HepG2 (cell line): ENCODE data around the gene SMAD3. TPM values are rescaled to one million over a fixed set of nuclear protein-coding genes. Genes with fewer than 3 reads are reported as not detected.
A peak's percentile ranks its signal among the peaks of the same experiment; 100 is the strongest.

Experiments
- ARNTL ChIP-seq: sonication (generic); formaldehyde crosslinking; IDR thresholded peaks from 2 replicates; pipeline ENCODE4 v1.4.0; 2020; ENCODE audit warnings: mild to moderate bottlenecking, missing genetic modification reagents
- DMAP1 ChIP-seq: IDR thresholded peaks from 2 replicates; pipeline ENCODE4 v1.6.1; 2016
- EP300 ChIP-seq, 3 experiments: sonication (generic) in 1 of 3; formaldehyde crosslinking in 1 of 3; IDR thresholded peaks; 2 replicates each; pipeline versions ENCODE4 v1.5.1 to v1.6.1; 2011 to 2020; ENCODE audit warnings: low read depth in 2 of 3, low read length in 2 of 3, borderline replicate concordance in 1 of 3, improper control_type of control experiment in 1 of 3, mild to moderate bottlenecking in 1 of 3, missing genetic modification reagents in 1 of 3, moderate library complexity in 1 of 3
- MAFK ChIP-seq, 2 experiments: IDR thresholded peaks in 1 of 2; conservative IDR thresholded peaks in 1 of 2; 2 replicates each; pipeline ENCODE4 v1.6.1; 2011; ENCODE audit warnings: improper control_type of control experiment in 2 of 2, low read length in 2 of 2
- NFKB2 ChIP-seq: sonication (generic); formaldehyde crosslinking; IDR thresholded peaks from 2 replicates; pipeline ENCODE4 v1.4.0; 2020; ENCODE audit warnings: missing genetic modification reagents, borderline replicate concordance
- NR3C1 ChIP-seq: sonication (generic); formaldehyde crosslinking; IDR thresholded peaks from 2 replicates; pipeline ENCODE4 v1.4.0; 2020; ENCODE audit warnings: missing genetic modification reagents
- REXO4 ChIP-seq: sonication (generic); formaldehyde crosslinking; IDR thresholded peaks from 2 replicates; pipeline ENCODE4 v1.8.0; 2022; ENCODE audit warnings: missing genetic modification reagents, mild to moderate bottlenecking, borderline replicate concordance
- RFXANK ChIP-seq: IDR thresholded peaks from 2 replicates; pipeline ENCODE4 v1.6.1; 2016
- RFXAP ChIP-seq: sonication (generic); formaldehyde crosslinking; IDR thresholded peaks from 2 replicates; pipeline ENCODE4 v1.4.0; 2020; ENCODE audit warnings: missing genetic modification reagents, borderline replicate concordance
- SIX1 ChIP-seq: sonication (generic); formaldehyde crosslinking; IDR thresholded peaks from 2 replicates; pipeline ENCODE4 v1.4.0; 2020; ENCODE audit warnings: missing genetic modification reagents, borderline replicate concordance
- STAG1 ChIP-seq: sonication (generic); formaldehyde crosslinking; IDR thresholded peaks from 2 replicates; pipeline ENCODE4 v1.4.0; 2020; ENCODE audit warnings: missing genetic modification reagents
- TGIF2 ChIP-seq: IDR thresholded peaks from 2 replicates; pipeline ENCODE4 v1.6.1; 2016; ENCODE audit warnings: control low read depth, missing compliant biosample characterization
- ZEB1 ChIP-seq: IDR thresholded peaks from 2 replicates; pipeline ENCODE4 v1.6.1; 2012; ENCODE audit warnings: mild to moderate bottlenecking, low read depth, inconsistent platforms; ENCODE audit not compliant: insufficient replicate concordance
- ZNF672 ChIP-seq: sonication (generic); formaldehyde crosslinking; IDR thresholded peaks from 2 replicates; pipeline ENCODE4 v1.8.1; 2022; ENCODE audit warnings: missing genetic modification reagents
- polyA plus RNA-seq, 8 experiments: library from polyadenylated mRNA; depleted of rRNA in 3 of 8; stranded (reverse) in 7 of 8; unstranded in 1 of 8; fragments of >200 nt; fragmentation: Illumina TruSeq in 4 of 8; extraction: Trizol in 4 of 8; gene quantifications; 2 replicates each; pipeline versions ENCODE4 v1.2.1 to v1.2.3, GENCODE V29; 2011 to 2016; ENCODE audit warnings: low read depth in 4 of 8, missing spikeins in 1 of 8, mixed read lengths in 1 of 8; ENCODE audit not compliant: insufficient read depth in 1 of 8
- total RNA-seq, 5 experiments: library from RNA; depleted of rRNA; stranded (reverse); fragments of >200 nt; fragmentation: Illumina TruSeq; extraction: Trizol; gene quantifications; 2 replicates each; pipeline ENCODE4 v1.2.3, GENCODE V29; 2016; ENCODE audit warnings: low read depth in 1 of 5
- TF ChIP-seq, protein P1 (sequence below): sonication (generic); formaldehyde crosslinking; IDR thresholded peaks from 2 replicates; pipeline ENCODE4 v1.4.0; 2020; ENCODE audit warnings: missing genetic modification reagents
- TF ChIP-seq, protein P2 (sequence below): sonication (generic); formaldehyde crosslinking; IDR thresholded peaks from 2 replicates; pipeline ENCODE4 v1.9.0; 2021; ENCODE audit warnings: missing genetic modification reagents, borderline replicate concordance
- TF ChIP-seq, protein P3 (sequence below), 2 experiments: IDR thresholded peaks; 2 replicates each; pipeline ENCODE4 v1.6.1; 2011 to 2012; ENCODE audit warnings: low read length in 2 of 2, borderline replicate concordance in 1 of 2, low read depth in 1 of 2, mild to moderate bottlenecking in 1 of 2, moderate library complexity in 1 of 2
- TF ChIP-seq, protein P4 (sequence below): sonication (generic); formaldehyde crosslinking; IDR thresholded peaks from 2 replicates; pipeline ENCODE4 v1.4.0; 2020; ENCODE audit warnings: missing genetic modification reagents, borderline replicate concordance
- TF ChIP-seq, protein P5 (sequence below): IDR thresholded peaks from 2 replicates; pipeline ENCODE4 v1.6.1; 2012; ENCODE audit warnings: inconsistent platforms
- TF ChIP-seq, protein P6 (sequence below): sonication (generic); formaldehyde crosslinking; IDR thresholded peaks from 2 replicates; pipeline ENCODE4 v1.8.0; 2022; ENCODE audit warnings: mild to moderate bottlenecking, missing genetic modification reagents, moderate library complexity

Gene SMAD3
- total and polyA plus RNA-seq, 2 of the 13 experiments (the other 11 are each of a cell fraction or from before 2014, with no cell fraction given) = 8.6 to 56.3 TPM

DNA sequence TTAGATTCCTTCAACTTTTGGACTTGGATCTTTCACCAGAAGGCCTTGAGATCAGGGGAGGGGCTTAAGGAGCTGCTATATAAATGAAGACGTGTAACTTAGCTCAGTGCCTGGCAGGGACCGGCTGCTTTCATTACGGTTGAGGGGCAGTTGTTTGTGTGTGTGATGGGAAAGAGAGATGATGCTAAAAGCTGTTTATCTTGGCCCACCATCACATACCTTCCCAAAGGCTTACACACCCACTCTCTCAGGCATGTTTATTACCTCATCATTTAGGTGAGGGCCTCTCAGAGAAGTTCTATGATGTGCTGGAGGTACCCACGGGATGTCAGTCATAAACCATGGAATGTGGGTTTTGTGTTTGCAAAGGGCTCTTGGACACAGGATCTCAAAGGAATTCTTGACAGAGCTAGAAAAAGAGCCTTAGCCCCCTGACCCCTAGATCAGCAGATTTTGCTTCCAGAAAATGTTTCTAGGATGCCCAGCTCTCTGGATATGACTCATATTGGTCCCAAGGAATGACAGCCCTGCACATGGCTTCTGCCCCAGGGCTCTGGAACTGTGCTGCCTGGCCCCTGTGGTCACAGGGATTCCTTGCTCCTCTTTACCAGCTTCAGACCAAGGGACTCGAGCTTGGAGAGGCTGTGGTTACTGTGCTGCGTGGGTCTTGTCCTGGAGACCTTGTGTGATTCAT is 15.9 kb upstream of the SMAD3 start (continued):
- TF ChIP-seq, protein P1, sequence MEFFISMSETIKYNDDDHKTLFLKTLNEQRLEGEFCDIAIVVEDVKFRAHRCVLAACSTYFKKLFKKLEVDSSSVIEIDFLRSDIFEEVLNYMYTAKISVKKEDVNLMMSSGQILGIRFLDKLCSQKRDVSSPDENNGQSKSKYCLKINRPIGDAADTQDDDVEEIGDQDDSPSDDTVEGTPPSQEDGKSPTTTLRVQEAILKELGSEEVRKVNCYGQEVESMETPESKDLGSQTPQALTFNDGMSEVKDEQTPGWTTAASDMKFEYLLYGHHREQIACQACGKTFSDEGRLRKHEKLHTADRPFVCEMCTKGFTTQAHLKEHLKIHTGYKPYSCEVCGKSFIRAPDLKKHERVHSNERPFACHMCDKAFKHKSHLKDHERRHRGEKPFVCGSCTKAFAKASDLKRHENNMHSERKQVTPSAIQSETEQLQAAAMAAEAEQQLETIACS (CRISPR knock-in tag) = no peak
- TF ChIP-seq MAFK (conservative IDR thresholded peaks at IDR 0.05 in 1 of 2, IDR thresholded peaks at IDR 0.05 in 1 of 2; ENCODE audit: low read length in 2 of 2) (peak; percentile 25 to 38; a peak in 2 of 4 replicates), ZEB1 (no peak), DMAP1 (CRISPR knock-in tag) (no peak), RFXANK (CRISPR knock-in tag) (no peak), ARNTL (CRISPR knock-in tag) (no peak), SIX1 (CRISPR knock-in tag) (no peak), NFKB2 (CRISPR knock-in tag) (no peak), EP300 (IDR thresholded peaks at IDR 0.05; ENCODE audit: low read depth in 2 of 2, low read length in 2 of 2) (peak in 1 of 2 experiments; percentile 52; a peak in 2 of 4 replicates), EP300 (CRISPR knock-in tag; IDR thresholded peaks at IDR 0.05; ENCODE audit: borderline replicate concordance) (no peak; the same call in 1 of the 2 replicates), STAG1 (CRISPR knock-in tag) (peak; percentile 16; the same call in 1 of the 2 replicates), REXO4 (no peak), NR3C1 (CRISPR knock-in tag) (no peak), TGIF2 (CRISPR knock-in tag) (peak; percentile 98), RFXAP (CRISPR knock-in tag) (no peak), ZNF672 (CRISPR knock-in tag) (no peak)
- TF ChIP-seq, protein P2, sequence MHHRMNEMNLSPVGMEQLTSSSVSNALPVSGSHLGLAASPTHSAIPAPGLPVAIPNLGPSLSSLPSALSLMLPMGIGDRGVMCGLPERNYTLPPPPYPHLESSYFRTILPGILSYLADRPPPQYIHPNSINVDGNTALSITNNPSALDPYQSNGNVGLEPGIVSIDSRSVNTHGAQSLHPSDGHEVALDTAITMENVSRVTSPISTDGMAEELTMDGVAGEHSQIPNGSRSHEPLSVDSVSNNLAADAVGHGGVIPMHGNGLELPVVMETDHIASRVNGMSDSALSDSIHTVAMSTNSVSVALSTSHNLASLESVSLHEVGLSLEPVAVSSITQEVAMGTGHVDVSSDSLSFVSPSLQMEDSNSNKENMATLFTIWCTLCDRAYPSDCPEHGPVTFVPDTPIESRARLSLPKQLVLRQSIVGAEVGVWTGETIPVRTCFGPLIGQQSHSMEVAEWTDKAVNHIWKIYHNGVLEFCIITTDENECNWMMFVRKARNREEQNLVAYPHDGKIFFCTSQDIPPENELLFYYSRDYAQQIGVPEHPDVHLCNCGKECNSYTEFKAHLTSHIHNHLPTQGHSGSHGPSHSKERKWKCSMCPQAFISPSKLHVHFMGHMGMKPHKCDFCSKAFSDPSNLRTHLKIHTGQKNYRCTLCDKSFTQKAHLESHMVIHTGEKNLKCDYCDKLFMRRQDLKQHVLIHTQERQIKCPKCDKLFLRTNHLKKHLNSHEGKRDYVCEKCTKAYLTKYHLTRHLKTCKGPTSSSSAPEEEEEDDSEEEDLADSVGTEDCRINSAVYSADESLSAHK (CRISPR knock-in tag) = no peak
- TF ChIP-seq, protein P3, sequence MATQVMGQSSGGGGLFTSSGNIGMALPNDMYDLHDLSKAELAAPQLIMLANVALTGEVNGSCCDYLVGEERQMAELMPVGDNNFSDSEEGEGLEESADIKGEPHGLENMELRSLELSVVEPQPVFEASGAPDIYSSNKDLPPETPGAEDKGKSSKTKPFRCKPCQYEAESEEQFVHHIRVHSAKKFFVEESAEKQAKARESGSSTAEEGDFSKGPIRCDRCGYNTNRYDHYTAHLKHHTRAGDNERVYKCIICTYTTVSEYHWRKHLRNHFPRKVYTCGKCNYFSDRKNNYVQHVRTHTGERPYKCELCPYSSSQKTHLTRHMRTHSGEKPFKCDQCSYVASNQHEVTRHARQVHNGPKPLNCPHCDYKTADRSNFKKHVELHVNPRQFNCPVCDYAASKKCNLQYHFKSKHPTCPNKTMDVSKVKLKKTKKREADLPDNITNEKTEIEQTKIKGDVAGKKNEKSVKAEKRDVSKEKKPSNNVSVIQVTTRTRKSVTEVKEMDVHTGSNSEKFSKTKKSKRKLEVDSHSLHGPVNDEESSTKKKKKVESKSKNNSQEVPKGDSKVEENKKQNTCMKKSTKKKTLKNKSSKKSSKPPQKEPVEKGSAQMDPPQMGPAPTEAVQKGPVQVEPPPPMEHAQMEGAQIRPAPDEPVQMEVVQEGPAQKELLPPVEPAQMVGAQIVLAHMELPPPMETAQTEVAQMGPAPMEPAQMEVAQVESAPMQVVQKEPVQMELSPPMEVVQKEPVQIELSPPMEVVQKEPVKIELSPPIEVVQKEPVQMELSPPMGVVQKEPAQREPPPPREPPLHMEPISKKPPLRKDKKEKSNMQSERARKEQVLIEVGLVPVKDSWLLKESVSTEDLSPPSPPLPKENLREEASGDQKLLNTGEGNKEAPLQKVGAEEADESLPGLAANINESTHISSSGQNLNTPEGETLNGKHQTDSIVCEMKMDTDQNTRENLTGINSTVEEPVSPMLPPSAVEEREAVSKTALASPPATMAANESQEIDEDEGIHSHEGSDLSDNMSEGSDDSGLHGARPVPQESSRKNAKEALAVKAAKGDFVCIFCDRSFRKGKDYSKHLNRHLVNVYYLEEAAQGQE (IDR thresholded peaks at IDR 0.05; ENCODE audit: borderline replicate concordance in 1 of 2, low read depth in 1 of 2, low read length in 2 of 2) = no peak
- TF ChIP-seq, protein P4, sequence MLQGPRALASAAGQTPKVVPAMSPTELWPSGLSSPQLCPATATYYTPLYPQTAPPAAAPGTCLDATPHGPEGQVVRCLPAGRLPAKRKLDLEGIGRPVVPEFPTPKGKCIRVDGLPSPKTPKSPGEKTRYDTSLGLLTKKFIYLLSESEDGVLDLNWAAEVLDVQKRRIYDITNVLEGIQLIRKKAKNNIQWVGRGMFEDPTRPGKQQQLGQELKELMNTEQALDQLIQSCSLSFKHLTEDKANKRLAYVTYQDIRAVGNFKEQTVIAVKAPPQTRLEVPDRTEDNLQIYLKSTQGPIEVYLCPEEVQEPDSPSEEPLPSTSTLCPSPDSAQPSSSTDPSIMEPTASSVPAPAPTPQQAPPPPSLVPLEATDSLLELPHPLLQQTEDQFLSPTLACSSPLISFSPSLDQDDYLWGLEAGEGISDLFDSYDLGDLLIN (CRISPR knock-in tag) = no peak
- TF ChIP-seq, protein P5, sequence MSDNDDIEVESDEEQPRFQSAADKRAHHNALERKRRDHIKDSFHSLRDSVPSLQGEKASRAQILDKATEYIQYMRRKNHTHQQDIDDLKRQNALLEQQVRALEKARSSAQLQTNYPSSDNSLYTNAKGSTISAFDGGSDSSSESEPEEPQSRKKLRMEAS = peak; percentile 61; the same call in 1 of the 2 replicates
- TF ChIP-seq, protein P6, sequence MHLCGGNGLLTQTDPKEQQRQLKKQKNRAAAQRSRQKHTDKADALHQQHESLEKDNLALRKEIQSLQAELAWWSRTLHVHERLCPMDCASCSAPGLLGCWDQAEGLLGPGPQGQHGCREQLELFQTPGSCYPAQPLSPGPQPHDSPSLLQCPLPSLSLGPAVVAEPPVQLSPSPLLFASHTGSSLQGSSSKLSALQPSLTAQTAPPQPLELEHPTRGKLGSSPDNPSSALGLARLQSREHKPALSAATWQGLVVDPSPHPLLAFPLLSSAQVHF = no peak
